Measurements from ENCODE around the gene TNRC6A.

- no peak for TF ChIP-seq CTCF (IDR thresholded peaks at IDR 0.05; ENCODE audit: low read depth, low read length)
- TF ChIP-seq EZH2phosphoT487 (IDR thresholded peaks at IDR 0.05; ENCODE audit: low read depth), result no peak
Observed at GRCh38 chr16:24717411-24717810, 12.0 kb upstream of the TNRC6A start.
